NOMO-1 (cell line): ENCODE data around the gene F2R.
A peak's percentile ranks its signal among the peaks of the same experiment; 100 is the strongest.
"Not testable (repeated sequence)": the region's sequence is repeated elsewhere in the genome, so short reads cannot be mapped to it uniquely, and the experiment has no call there.

Source experiments
- DNase-seq, 2 experiments: peaks; one replicate each; lab custom pipeline; 2025; ENCODE audit not compliant: unreplicated experiment in 2 of 2; lab: John Stamatoyannopoulos, UW

Gene F2R

DNA sequence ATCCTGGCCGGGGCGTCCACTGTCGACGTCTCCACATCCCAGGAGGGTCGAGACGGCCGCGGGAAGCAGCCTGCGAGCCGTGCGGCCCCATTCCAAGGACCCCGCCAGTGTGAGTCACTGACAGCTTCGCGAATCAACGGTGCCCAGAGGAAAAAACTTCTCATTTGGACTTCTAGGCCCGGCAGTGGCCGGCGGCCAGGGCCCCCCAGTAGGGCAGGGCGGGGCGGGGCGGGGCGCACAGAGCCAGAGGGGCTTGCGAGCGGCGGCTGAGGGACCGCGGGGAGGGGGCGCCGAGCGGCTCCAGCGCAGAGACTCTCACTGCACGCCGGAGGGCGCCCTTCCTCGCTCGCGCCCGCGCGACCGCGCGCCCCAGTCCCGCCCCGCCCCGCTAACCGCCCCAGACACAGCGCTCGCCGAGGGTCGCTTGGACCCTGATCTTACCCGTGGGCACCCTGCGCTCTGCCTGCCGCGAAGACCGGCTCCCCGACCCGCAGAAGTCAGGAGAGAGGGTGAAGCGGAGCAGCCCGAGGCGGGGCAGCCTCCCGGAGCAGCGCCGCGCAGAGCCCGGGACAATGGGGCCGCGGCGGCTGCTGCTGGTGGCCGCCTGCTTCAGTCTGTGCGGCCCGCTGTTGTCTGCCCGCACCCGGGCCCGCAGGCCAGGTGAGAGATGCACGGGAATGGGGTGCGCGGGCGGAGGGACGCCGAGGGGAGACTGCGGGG is at the start of gene F2R:
F2R (plus strand) TSS at position 391 of the 720 bp plus-strand sequence; CDS start at position 573, 182 bp downstream.
- DNase-seq: peak; percentile 6 to 10

DNA sequence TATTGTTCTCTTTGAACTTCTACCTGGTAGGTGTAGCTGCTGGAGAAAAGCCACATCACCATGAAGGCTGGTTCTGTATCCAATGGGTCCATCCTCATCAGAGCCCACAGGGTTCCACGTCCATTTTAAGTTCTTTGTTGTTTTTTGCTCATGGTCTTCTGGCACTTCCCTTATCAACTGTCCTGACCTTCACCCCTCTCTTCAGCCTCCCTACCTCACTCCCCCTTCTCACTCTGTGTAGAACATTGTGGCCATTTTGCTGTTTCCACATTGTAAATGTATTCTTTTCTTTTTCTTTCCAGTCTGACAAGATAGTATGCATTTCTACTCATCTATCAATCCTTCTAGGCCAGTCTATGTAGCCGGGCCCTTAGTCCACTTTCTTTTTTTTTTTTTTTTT is 48.4 kb upstream of the F2R start:
- DNase-seq: no peak

DNA sequence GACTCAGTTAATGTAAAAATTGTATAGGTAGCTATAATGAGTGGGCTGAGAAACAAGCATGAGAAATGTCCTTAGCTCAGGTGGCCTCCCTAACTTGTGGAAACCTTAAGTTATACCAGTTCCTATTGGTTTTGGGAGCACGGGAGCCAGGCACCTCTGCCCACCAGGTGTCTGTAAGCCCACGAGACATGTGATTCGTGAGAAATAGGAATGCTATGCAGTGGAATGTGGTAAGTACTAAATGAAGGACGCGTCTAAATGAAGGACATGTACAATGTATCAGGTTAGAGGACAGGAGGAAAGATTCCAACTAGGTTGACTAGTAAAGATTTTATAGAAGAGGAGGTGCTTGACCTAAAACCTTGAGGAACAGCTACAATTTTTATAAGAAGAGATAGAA is 46.7 kb upstream of the F2R start:
- no peak for DNase-seq

DNA sequence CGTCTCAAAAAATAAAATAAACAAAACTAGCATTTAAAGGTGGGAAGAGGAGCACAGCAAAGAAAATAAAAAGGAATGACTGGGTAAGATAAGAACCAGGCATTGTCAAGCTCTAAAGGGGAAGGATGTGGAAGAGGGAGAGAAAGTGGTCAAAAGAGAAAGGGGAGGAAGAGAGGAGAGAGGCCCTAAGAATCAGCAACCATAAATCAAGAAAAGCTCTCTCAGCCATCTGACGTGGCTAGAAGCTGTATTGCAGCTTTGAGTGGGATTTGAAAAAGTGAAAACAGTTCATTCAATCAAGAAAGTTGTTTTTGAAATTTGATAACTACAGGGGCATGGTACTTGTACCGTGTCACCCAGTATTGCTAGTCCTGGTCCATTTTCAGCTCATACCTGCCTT is 45.4 kb upstream of the F2R start:
- no peak for DNase-seq

DNA sequence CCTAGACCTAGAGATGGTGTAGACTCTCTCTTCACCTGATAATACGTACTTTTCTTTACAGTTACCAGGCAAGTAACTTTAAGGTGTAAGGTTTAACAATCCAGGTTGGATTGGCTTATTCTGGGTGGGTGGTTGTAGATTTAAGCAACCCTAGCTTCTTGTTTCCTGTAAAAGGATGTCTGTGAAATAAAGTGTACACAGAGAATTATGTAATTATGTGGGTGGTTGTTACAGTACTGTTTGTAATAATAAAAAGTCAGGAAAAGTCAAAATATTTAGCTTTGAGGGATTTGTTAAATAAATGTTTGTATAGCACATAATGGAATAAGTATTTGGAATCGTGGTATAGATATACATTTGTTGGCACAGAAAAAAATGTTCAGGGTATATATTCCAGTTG is 43.7 kb upstream of the F2R start:
- DNase-seq: no peak

DNA sequence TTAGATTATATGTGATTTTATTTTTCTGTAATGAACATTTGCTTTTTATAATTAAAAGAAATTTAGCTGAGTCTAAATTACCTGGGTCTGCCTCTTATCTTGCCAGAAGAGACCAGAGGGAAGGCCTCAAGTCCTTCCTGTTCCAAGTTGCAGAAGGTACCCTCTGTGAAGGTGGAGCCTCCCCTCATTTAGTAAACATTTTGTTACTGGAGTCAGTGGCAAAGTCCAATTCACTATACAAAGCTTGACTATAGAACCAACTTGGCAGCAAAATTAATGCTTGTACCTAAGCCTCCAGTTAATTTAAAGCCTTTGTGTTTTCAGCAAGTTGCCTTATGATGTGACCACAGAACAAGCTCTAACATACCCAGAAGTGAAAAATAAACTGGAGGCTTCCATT is 42.8 kb upstream of the F2R start:
- no peak for DNase-seq

DNA sequence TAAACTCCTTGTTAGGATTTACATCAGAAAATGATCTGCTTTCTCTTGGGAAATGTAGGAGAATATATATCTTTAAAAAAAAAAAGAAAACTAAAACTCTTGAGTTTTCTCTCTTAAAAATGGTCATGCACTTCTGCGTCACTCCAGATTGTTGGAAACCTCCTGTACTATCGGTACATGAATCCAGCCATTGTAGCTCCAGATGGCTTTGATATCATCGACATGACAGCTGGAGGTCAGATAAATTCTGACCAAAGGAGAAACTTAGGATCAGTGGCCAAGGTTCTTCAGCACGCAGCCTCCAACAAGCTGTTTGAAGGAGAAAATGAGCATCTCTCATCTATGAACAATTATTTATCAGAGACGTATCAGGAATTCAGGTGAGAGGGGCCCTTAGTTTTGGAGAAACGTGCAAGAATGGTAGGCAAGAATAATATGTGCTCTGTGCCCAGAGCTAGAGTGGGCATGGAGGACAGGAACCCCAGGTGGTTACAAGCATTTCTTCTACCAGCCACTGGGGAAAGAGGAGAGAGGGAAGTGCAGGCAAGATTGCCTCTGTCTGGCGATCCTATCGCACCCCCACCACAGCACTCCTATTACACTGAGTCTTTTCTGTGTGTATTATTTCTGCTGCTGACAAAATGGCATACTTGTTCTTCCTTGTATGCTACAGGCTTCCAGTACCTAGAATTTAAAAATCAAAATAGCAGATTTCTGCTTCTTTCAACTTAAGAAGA is 41.4 kb upstream of the F2R start:
- no peak for DNase-seq

DNA sequence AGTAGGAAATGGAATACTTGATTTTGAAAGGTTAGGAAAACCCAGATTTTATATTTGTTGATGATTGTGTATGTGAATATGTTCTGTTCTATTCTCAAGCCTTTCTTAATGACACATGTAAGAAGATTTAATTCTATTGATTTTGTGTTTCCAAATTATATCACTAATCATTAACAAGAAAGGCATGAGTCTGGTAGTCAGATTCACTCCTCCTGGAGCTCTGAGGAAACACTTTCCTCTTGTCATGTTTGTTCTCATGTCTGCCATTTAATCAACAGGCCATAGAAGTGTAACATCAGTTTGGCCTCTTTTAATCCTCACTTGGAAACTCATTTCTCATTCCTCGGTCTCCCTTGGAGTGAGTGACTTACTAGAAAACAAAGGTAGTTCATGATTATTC is 40.6 kb upstream of the F2R start:
- no peak for DNase-seq

DNA sequence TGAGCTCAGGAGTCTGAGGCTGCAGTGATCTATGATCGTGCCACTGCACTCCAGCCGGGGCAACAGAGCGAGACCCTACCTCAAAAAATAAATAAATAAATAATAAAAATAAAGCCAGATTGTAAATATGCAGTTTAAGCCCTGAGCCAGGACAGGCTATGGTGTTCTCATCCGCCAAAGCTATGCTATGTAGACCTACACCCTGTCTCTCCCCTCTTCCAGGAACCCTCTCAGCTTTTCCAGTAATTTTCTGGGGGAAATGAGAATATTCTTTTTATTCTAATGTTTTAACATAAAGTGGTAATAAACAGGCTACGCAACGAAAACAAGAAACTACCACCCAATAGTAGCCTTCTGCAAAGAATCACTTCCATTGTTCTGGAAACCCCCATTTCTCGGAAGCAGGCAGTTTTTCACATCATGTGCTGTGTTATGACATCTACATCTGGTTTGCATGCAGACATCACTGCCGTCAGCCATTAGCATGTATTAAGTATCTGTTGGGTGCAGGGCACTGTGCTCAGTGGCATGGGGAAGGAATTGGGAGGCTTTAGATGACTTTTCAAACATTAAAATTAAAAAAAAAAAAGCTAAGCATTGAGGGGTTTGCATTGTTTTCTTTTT is 38.0 kb upstream of the F2R start:
- DNase-seq: no peak

DNA sequence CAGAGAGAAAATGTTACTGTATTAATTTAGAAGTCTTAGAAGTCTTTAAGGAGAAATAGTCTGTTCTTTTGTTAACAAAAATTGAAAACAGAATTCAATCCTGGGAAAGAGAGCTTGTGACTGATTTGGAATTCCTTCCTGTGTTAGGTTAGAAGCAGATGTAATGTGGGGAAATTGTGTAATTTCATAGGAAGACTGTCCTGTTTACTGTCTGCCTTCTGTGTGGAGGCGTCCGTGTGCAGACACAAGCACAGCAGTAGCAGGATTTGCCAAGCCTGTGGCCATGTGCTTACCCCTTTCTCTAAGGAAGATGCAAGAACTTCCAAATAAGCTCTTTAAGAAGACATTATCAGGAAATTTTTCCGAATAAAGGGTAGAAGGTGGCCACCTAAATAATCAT is 36.7 kb upstream of the F2R start:
- no peak for DNase-seq

DNA sequence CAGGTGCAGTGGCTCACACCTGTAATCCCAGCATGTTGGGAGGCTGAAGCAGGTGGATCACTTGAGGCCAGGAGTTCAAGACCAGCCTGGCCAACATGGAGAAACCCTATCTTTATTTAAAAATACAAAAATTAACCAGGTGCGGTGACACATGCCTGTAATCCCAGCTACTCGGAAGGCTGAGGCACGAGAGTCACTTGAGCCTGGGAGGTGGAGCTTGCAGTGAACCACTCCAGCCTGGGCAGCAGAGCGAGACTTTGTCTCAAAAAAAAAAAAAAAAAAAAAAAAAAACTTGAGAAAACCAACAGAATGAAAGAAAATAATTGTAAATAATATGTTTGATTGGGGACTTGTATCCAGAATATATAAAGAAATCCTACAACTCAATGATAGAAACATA is 35.1 kb upstream of the F2R start:
- not testable (repeated sequence) for DNase-seq

DNA sequence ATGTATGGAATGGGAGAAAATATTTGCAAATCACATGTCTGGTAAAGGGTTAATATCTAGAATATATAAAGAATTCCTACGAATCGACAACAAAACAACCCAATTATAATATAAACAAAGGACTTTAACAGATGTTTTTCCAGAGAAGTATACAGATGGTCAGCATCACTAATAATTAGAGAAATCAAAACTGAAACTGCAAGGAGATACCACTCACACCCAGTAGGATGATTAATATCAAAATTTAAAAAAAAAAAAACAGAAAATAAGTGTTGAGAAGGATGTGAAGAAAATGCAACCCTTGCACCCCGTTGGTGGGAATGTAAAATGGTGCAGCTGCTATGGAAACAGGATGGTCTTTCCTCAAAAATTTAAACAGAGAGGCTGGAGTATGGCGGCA is 34.6 kb upstream of the F2R start:
- DNase-seq: no peak

DNA sequence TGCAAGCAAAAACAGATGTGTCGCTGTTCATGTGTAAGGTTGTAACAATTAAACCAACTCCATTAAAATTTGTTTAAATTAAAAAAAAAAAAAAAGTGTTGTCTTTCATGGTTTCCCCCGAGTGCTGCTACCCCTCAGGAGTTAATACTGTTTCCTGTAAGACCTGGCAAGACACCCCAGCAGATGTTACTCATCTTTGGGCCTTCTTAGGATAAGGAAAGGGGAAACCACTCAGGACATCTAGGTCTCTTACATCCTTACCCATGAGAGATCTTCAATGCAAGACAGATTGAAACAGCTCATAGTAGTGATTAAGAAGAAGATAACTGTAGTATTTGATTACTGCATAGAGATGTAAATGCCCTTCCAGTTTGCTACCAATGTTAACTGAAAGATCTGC is 33.5 kb upstream of the F2R start:
- DNase-seq: no peak

DNA sequence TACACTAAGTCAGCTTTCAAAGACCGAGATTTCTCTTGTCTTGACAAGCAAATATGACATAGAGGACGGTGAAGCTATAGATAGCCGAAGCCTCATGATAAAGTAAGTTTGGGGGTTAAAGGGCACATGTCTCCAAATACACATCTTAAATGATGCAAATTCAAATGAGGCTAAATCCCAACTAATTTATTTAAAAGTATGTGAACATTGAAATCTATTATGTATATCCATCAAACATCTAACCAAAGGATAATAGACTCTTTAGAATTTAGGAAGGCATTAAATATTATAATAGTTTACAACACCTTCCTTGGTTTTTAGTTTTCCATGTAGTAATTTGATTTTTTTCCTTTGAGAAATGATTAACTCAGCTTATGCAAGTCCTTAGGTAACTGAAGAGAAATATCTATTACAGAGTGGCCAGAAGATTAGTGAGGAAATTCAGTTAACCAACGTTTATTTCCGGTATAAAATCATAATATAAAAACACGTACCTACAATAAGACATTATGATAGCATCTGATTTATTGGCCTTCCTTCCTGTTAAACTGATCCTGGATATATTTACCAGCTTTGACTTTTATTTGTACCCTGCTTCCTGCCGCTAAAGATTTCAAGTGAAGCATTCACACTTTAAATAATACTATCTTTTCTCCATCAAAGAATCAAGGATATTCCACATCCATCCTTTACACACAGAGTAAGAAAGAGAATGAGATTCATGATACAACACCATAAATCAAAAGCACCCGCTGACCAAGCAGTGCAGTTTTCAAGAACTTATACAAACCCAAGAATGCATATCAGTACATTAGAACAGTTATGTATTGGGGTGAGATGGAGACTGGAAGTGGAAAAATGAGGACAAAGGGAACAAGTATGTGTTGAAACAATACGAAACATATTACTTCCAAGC is 31.9 kb upstream of the F2R start:
- no peak for DNase-seq

DNA sequence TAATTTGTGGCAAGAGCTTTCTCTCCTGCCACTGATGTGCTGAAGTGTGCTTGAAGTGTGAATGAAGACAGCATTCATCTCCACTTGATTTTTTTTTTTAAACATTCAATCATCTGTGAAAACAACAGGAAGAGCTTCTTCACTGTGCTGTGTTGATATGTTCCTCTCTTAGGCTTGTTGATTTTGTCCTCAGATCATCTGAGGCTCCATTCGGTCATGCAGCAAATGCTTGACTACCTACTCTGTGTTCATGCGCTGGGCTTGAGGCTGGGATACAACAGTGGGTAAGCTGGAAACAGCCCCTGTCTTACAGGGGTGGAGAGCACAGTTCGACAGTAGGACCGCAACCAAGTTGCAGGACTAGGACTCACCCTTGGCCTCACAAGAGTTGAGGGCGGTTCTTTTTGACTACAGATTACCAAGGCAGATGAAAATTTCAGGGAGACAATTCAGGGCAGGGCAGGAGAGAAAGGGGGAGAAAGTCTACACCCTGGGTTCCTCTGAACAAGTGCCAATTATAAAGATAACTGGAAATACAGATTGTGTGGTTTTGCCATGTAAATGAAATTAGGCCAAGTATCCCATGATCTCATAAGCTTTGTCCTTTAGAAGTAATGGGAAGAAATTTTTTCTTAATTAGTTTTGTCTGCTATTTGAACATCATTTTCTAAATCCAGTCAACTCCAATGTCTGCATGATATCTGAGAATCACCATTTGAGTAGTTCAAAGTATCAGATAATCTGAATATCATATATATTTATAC is 31.0 kb upstream of the F2R start:
- no peak for DNase-seq

DNA sequence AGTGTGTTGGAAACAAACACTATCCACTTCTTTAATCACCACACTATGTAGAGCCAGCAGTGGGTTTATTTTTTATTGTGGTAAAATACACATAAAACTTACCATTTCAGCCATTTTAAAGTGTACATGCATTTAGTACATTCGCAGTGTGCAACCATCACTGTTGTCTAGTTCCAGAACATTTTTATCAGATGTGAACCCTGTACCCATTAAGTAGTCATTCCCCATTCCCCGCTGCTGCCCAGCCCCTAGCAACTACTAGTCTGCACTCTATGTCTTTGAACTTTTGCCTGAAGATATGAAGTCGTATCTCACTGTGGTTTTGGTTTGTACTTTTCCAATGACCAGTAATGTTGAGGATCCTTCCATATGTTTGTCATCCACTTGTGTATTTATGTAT is 30.2 kb upstream of the F2R start:
- DNase-seq: no peak

DNA sequence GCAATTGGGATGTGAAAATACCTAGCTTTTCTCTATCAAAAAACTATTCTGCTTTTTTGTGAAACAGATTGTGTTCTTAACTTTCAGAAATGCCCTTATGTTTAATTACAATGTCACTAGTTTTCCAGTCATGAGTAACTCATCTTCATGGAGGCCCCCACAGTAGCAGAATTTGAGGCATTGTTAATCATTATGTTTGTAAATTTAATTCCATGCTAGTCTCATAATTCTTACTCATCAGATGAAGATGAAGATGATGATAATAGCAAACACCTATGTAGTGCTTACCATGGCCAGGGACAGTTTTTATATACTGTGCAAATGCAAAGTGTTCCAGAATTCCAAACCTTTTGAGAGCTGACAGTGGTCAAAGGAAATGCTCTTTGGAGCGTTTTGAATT is 27.7 kb upstream of the F2R start:
- no peak for DNase-seq

DNA sequence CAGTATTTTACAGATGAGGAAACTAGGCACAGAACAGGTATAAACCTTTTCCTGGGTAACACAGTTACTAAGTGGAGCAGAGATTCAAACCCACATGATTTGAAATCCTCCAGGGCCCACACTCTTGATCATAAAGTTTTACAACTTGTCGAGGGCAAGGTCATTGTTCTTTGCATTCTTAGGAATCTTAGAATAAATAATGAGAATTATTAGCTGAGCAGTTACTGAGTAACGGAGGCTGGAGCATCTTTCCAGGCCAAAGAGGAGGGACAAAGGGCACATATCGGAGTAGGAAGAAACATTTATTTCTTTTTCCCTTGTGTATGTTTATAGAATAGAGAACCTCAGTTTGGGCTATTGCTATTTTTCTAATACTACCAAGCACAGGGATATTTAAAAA is 27.1 kb upstream of the F2R start:
- DNase-seq: no peak

DNA sequence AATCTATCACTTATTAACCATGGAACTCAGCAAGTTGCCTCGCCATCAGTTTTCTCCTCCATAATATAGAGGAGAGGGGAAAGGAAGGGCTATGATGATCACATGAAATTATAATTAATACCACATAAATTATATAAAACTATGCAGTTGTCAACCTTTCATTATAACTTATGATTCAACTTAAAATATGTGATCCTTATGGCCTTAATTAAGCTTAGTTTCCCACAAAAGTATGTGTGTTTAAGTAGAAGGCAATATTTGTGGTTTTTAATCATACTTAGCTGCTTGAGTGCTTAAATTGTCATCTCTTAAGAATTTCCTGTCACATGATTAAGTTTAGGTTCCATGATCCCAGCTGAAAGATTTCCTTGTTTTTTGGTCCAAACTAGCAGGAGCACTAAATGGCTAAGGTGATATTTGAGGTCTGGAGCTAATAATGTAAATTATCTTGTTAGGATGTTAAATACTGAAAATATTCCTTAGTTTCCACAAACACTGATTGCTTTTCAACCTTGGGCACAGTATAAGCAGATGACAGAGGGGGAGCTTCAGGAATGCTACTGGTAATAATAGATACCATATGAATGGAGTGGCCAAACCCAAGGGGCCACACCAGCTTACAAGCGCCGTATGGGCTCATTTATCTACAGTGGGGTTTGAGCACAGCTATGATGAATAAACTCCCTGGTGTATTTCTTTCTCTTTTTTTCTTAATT is 26.4 kb upstream of the F2R start:
- DNase-seq: no peak
